Brain microvascular endothelial cell (primary cell): Measurements from ENCODE around the gene GGTA1.
"Not testable (repeated sequence)": the region's sequence is repeated elsewhere in the genome, so short reads cannot be mapped to it uniquely, and the experiment has no call there.

Experiments
- DNase-seq: peaks from one replicate; pipeline ENCODE4 v3.0.0-alpha.2; 2020
- H3K27ac ChIP-seq: fragments of 250-450 bp; sonication (Bioruptor Pico); 2 replicates; pipeline ENCODE4 v1.5.1; 2020; ENCODE audit warnings: mild to moderate bottlenecking, moderate library complexity
- H3K27me3 ChIP-seq: fragments of 250-450 bp; sonication (Bioruptor Pico); replicated peaks from 2 replicates; pipeline ENCODE4 v1.5.1; 2020; ENCODE audit warnings: mild to moderate bottlenecking
- H3K36me3 ChIP-seq: fragments of 250-450 bp; sonication (Bioruptor Pico); replicated peaks from 2 replicates; pipeline ENCODE4 v1.5.1; 2020; ENCODE audit warnings: mild to moderate bottlenecking
- H3K4me3 ChIP-seq: 2 replicates; pipeline ENCODE4 v1.5.1; 2011; ENCODE audit warnings: low read depth, mild to moderate bottlenecking, control low read depth, low read length, moderate library complexity
- CTCF ChIP-seq: IDR thresholded peaks from 2 replicates; pipeline ENCODE4 v1.5.1; 2011; ENCODE audit warnings: low read depth, mild to moderate bottlenecking, moderate library complexity, low read length, control low read depth, inconsistent platforms; ENCODE audit errors: missing control alignments
- in situ Hi-C: cut with HindIII; loops from 2 replicates; pipeline ENCODE4 v1.10.0; 2017; ENCODE audit warnings: low sequenced_read_pairs, low pct_ligation_motif_present

GGTA1 gene

GRCh38 chr9:121527371-121527770 lies 27.7 kb upstream of the GGTA1 start:
- H3K27me3 ChIP-seq = no peaks in the 10 kb centered on the region
- no peak overlapping the region for H3K27ac ChIP-seq
- DNase-seq = no peak
- H3K4me3 ChIP-seq = no peak overlapping the region
- in situ Hi-C loops = no loop called here
- TF ChIP-seq CTCF = no peak
- no peaks in the 10 kb centered on the region for H3K36me3 ChIP-seq

- DNase-seq, H3K27me3 ChIP-seq, in situ Hi-C loops: not testable (repeated sequence)
Observed at GRCh38 chr9:121519688-121520087, 20.0 kb upstream of the GGTA1 start.

GRCh38 chr9:121518634-121519033 lies 19.0 kb upstream of the GGTA1 start:
- DNase-seq = no peak
- H3K27ac ChIP-seq = no peak overlapping the region
- no peak for TF ChIP-seq CTCF
- no peak overlapping the region for H3K4me3 ChIP-seq
- in situ Hi-C loops = no loop called here
- no peaks in the 10 kb centered on the region for H3K36me3 ChIP-seq
- H3K27me3 ChIP-seq = peaks cover 3% of the 10 kb centered on the region

More at GRCh38 chr9:121519688-121520087, 20.0 kb upstream of the GGTA1 start:
- H3K36me3 ChIP-seq, H3K27ac ChIP-seq, H3K4me3 ChIP-seq: not testable (repeated sequence)

GRCh38 chr9:121513166-121513565 lies 13.5 kb upstream of the GGTA1 start:
- H3K4me3 ChIP-seq, H3K27ac ChIP-seq, in situ Hi-C loops, H3K36me3 ChIP-seq, H3K27me3 ChIP-seq, DNase-seq: not testable (repeated sequence)

- no peak for TF ChIP-seq CTCF
Observed at GRCh38 chr9:121510766-121511550, 11.3 kb upstream of the GGTA1 start.

GRCh38 chr9:121509180-121509579 lies 9.5 kb upstream of the GGTA1 start:
- in situ Hi-C loops = no loop called here
- Histone ChIP-seq H3K36me3 (no peaks in the 10 kb centered on the region), H3K27me3 (peaks cover 12% of the 10 kb centered on the region), H3K4me3 (no peak overlapping the region), H3K27ac (no peak overlapping the region)
- TF ChIP-seq CTCF = no peak
- DNase-seq = no peak

More at GRCh38 chr9:121510766-121511550, 11.3 kb upstream of the GGTA1 start:
- in situ Hi-C loops = no loop called here
- Histone ChIP-seq H3K36me3 (no peaks in the 10 kb centered on the region), H3K27me3 (peaks cover 6% of the 10 kb centered on the region), H3K27ac (no peak overlapping the region), H3K4me3 (no peak overlapping the region)
- no peak for DNase-seq

- Histone ChIP-seq H3K36me3 (no peaks in the 10 kb centered on the region), H3K27me3 (peaks cover 15% of the 10 kb centered on the region), H3K4me3 (no peak overlapping the region), H3K27ac (no peak overlapping the region)
- no peak for TF ChIP-seq CTCF
- no peak for DNase-seq
- in situ Hi-C loops = no loop called here
Observed at GRCh38 chr9:121508415-121508814, 8.8 kb upstream of the GGTA1 start.
